DMS53 treated with DMSO at 0.1 percent for 48 hours (cell line): Measurements from ENCODE around the gene NMRAL1.

Experiments
- DNase-seq: peaks from one replicate; lab custom pipeline; 2025; ENCODE audit not compliant: unreplicated experiment; lab: John Stamatoyannopoulos, UW

NMRAL1 gene

DNA sequence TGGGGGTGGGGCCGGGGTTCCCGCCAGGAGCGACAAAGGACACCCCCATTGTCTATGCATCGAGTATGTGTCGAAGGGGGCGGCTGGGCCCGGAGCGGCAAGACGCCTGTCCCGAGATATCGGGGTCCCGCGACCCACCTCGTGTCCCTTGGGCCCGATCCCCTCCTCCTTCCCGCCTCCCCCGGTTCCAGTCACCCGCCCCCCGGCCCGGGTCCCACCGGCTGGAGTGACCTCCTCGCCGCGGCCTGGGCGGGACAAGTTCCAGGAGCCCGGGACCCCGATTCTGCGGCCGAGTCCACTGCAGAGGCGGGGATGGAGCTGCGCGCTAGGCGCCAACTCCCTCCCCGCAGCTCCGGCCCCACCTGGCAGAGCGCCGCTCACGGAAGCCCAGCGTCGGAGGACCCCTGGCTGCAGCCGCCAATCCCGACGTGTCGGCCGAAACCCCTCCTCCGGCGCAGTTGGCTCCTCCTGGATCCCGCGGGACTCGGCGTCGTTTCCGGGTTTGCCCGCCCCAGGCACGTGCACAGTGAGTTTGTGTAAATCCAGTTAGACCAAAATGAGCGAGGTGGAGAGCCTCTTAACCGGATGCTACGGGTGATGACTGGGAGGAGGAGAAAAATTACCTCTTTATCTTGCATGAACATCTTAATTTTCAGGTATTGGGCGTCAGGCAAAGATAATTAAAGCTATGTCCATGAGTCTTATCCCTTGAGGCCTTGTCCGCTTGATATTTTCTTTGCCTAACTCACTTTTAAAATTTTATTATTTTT, at the start of gene NMRAL1:
NMRAL1 (minus strand) TSS at position 434 of the 770 bp plus-strand sequence. CDS start 493 bp downstream, outside the sequence.
- peak; percentile 86 for DNase-seq

- DNase-seq = no peak
Measured at GRCh38 chr16:4523686-4524085, 49.3 kb upstream of the NMRAL1 start.

DNA sequence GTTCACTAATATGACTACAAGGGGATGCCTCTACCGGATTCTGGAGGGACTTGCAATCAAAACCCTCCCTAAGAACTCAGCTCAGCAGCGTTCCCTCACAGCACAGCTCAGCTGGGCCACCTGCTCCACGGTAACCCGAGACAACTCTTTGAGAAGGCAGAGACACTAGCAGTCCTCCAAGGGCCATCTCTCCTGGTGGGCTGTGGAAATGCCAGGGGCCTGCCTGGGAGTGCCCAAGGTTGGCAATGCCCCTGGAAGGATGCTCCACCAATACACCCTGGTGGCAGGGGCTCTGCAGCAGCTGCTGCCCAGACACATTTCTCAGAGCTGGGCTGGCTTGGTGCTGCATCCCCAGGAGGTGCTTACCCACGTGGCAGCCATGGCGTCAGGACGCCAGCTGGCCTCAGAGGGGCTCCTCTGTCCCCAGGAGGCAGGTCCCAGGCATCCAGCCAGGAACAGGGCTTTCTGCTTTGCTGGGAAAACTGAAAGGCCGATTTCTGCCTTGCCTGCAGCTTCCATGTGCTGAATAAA, 47.7 kb upstream of the NMRAL1 start:
- no peak for DNase-seq

GRCh38 chr16:4520913-4521312, 46.5 kb upstream of the NMRAL1 start:
- no peak for DNase-seq

- DNase-seq = no peak
Measured at GRCh38 chr16:4519274-4520058, 45.0 kb upstream of the NMRAL1 start.

DNA sequence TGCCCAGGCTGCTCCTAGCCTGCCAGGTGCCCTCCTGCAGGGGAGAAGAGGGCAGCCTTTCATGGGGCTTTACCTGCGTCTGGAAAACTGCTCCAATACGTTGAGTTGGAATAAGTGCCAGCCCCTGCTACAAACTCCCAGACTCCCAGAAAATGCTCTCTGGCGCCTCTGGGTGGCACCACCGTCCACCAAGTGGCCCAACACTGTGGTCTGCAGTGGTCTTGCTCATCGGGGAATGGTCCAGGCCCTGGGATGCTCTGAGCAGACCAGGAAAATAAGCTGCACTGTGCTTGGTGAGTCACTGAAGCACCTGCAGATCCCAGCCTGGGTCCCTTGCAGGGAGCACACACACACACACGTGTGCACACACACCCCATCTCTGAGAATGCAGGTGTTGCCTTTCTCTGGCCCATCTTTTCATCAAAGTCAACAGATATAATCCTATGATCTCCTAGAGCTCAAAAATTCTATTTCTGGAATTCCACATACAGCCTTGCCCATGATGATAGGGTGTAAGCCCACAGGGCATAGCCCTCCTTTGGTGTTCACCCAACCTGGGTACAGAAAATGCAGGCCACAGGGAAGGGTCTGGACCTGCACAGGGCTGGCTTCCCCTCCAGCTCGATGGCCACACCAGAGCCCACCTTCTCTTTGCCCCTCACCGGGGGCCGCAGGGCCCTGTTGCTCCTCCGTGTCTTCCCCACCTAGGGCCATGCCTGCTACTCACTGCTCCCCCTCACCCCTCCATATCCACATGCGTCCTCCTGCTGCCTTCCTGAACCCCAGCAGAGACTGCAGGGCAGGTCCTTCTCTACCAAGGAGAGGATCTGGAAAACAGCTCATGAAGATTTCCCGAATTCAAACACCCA, 43.6 kb upstream of the NMRAL1 start:
- peak; percentile 17 for DNase-seq

GRCh38 chr16:4515611-4516233, 41.3 kb upstream of the NMRAL1 start:
- DNase-seq = no peak

GRCh38 chr16:4514606-4515005, 40.2 kb upstream of the NMRAL1 start:
- DNase-seq = no peak

DNA sequence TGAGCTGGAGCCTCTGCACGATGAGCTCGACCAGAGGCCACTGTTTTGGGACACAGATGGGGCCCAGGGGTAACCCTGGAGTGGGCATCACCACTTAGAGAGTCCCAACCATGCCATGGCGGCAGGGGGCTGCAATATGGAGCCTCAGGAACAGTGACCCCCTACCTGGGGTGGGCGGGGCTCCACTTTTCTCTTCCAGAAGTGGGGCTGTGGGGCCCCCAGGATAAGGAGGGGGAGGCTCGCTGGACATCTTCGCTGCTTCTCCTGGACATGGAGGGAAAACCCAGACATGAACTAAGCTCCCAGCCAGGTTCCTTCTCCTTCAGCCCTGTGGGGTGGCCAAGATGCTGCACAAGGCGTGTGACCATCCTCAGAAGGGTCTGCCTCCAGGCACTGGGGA, 39.5 kb upstream of the NMRAL1 start:
- no peak for DNase-seq

- no peak for DNase-seq
Measured at GRCh38 chr16:4513086-4513860, 38.8 kb upstream of the NMRAL1 start.

DNA sequence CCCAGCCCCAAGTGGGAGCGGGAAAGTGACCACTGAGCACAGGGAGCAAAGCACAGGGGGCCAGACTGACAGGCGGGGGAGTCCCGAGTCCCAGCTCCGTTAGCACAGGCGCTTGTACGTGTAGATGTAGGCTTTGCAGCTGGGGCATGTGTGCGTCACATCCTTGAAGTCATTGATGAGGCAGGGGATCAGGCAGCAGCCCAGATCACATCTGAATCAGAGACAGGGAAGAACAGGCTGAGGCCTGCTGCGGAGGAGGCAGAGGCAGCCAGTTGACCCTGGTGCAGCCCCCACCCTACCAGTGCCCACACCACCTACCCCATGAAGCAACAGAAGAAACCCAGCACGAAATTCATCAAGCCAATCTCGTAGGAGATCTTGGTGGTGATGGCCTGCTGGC, 38.0 kb upstream of the NMRAL1 start:
- no peak for DNase-seq

DNA sequence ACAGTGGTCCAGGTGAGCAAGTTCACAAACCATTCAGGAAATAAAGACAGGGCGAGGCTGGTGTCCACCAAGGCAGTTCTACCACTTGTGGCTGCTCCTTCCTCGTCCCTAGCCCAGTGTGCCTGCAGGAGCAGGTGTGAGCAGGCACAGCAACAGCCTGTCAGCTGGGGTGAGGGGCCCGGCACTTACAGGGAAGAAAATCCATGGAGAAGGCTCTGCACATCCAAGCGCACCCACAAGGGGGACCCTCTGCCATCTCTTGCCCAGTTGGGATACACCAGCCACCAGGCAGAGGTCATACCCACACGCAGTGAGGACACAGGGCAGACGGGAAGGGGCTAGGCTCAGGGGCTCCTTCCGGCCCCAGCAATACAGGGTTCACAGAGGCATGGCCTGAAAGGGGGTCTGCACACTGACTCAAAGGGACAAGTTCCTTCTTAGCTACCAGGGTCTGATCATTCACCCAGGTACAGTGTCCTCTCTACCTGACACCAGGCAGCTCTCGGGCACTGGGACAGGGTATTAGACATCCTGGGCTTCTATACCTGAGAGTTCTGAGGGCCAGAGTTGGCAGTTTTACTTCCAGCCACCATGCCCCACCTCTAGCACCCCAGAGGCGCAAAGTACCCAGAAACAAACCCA, 37.1 kb upstream of the NMRAL1 start:
- peak; percentile 51 for DNase-seq

DNA sequence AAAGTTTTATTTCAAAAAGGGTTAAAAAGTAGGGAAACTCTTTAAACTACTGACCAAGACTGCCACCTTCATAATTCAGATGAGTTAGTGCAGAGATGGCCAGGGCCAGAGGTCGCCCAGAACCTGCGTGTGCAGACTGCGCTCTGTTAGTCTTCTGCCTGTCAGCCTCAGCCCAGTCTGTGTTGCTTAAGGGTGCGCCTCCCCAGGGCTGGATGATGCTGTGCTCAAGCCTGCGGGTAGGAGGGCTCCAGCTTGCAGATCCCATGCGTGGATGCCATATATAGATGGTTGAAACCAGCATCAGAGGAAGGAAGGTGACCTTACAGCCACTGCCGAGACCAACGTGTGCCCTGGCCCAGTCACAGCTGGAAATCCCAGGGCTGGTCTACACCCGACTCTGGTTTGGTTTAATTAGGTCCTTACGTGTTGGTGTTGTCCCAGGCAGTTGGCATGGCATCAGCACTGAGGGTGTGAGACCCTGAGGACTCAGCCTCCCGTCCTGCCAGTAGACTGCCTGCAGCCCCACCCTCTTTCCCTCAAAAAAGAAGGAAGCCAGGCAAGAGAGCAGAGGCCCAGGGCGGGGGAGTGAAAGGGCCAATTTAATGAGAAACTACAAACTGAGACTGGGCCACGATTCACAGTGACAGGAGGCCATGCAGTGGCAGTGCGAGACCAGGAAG, 36.5 kb upstream of the NMRAL1 start:
- DNase-seq = no peak

GRCh38 chr16:4510131-4510530, 35.7 kb upstream of the NMRAL1 start:
- DNase-seq = no peak

- no peak for DNase-seq
Measured at GRCh38 chr16:4509420-4509819, 35.0 kb upstream of the NMRAL1 start.

DNA sequence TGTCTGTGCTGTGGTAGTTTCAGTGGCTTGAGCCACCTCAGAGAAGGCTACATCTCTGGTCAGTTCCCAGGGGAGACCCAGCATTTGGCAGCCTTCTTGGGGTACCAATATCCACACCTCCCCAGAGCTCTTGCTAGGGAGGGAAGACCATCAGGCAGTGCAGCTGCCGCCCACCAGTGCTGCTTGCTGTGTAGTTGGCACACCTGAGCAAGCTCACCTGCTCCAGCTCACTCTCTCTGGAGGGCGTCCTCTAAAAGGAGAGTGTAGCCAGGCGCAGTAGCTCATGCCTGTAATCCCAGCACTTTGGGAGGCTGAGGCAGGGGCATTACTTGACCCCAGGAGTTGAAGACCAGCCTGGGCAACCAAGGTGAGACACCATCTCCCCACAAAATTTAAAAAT, 34.4 kb upstream of the NMRAL1 start:
- no peak for DNase-seq

GRCh38 chr16:4507588-4508345, 33.3 kb upstream of the NMRAL1 start:
- DNase-seq = peak; percentile 33

DNA sequence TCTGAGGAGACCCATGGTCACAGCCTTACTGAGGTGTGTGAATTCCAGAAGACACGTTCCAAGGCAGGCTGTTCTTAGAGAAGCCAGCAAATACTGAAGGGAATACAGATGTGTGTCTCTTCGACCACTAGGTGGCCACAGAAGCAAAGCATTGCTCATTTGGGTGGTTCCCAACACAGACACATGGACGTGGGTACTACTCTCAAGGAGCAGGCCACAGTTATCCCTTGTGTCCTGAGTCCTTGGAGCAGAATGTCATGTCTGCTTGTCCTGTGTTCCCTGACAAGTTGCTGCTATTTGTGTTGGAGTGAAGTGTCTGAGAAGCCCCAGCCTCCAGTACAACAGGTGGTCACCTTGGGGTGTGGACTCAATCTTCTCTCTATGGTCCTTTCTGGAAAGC, 32.0 kb upstream of the NMRAL1 start:
- peak; percentile 38 for DNase-seq
